AG04450 (cell line): Measurements from ENCODE around the gene ZNF469. TPM values are rescaled to one million over a fixed set of nuclear protein-coding genes. Genes with fewer than 3 reads are reported as not detected.

Experiments used
- CTCF ChIA-PET: fragments of 300-600, 350-600 bp; formaldehyde crosslinking; extraction: SDS; loops from one replicate; lab custom pipeline; 2022; ENCODE audit warnings: antibody characterized with exemption, inconsistent platforms; lab: Charles Lee
- POLR2A ChIA-PET: fragments of 350-600 bp; formaldehyde crosslinking; extraction: SDS; loops from one replicate; lab custom pipeline; 2021; ENCODE audit warnings: antibody characterized with exemption, inconsistent platforms; lab: Yijun Ruan, JAX
- DNase-seq: peaks from one replicate; pipeline ENCODE4 v3.0.0-alpha.2; 2011; ENCODE audit warnings: low read depth, low spot score
- H3K27ac ChIP-seq: one replicate; pipeline ENCODE4 v1.5.1; 2012; ENCODE audit warnings: low read depth, low read length, control low read depth
- H3K27me3 ChIP-seq: one replicate; pipeline ENCODE4 v1.6.0; 2012; ENCODE audit warnings: low read length; ENCODE audit not compliant: control insufficient read depth, insufficient read depth
- H3K4me3 ChIP-seq: 2 replicates; pipeline ENCODE4 v1.5.1; 2011; ENCODE audit warnings: mild to moderate bottlenecking, low read depth, low read length, control low read depth
- H3K9me3 ChIP-seq: 2 replicates; pipeline ENCODE4 v1.5.1; 2012; ENCODE audit warnings: low read length; ENCODE audit not compliant: control insufficient read depth, insufficient read depth
- CTCF ChIP-seq: IDR thresholded peaks from 2 replicates; pipeline ENCODE4 v1.5.1; 2011; ENCODE audit warnings: low read depth, low read length, control low read depth, inconsistent platforms
- polyA plus RNA-seq: library from polyadenylated mRNA; depleted of rRNA; stranded (reverse); fragments of >200 nt; gene quantifications from 2 replicates; pipeline ENCODE4 v1.2.3, GENCODE V29; 2011

ZNF469 gene
- polyA plus RNA-seq, 1 experiment: 2.2 TPM

- Histone ChIP-seq H3K27me3 (peaks cover 2% of the 10 kb centered on the region), H3K4me3 (no peak overlapping the region), H3K27ac (no peak overlapping the region), H3K9me3 (no peaks in the 10 kb centered on the region; the same call in 1 of the 2 replicates)
- CTCF ChIA-PET: no interaction called here
- POLR2A ChIA-PET: no interaction called here
- no peak for DNase-seq
- TF ChIP-seq CTCF: no peak
Measured at GRCh38 chr16:88370365-88370764, 12.4 kb upstream of the ZNF469 start.

GRCh38 chr16:88372522-88372921 lies 10.2 kb upstream of the ZNF469 start:
- Histone ChIP-seq H3K27ac (no peak overlapping the region), H3K27me3 (peaks cover 2% of the 10 kb centered on the region), H3K9me3 (no peaks in the 10 kb centered on the region; the same call in 1 of the 2 replicates), H3K4me3 (no peak overlapping the region)
- POLR2A ChIA-PET: no interaction called here
- CTCF ChIA-PET: no interaction called here
- TF ChIP-seq CTCF: no peak
- no peak for DNase-seq

- ChIA-PET POLR2A (interaction anchor here (1.7 kb wide), 1 partner anchor 10 kb away, joined by 4 read pairs; the partner anchor contains the start of gene ZNF469), CTCF (no interaction called here)
- TF ChIP-seq CTCF: no peak
- Histone ChIP-seq H3K27ac (no peak overlapping the region), H3K27me3 (peaks cover 2% of the 10 kb centered on the region), H3K4me3 (no peak overlapping the region), H3K9me3 (no peaks in the 10 kb centered on the region; the same call in 1 of the 2 replicates)
- DNase-seq: no peak
Measured at GRCh38 chr16:88373211-88373610, 9.5 kb upstream of the ZNF469 start.

- Histone ChIP-seq H3K9me3 (no peaks in the 10 kb centered on the region; the same call in 1 of the 2 replicates), H3K27me3 (peaks cover 2% of the 10 kb centered on the region), H3K27ac (no peak overlapping the region), H3K4me3 (no peak overlapping the region)
- DNase-seq: no peak
- POLR2A ChIA-PET: interaction anchor here (1.7 kb wide), 1 partner anchor 9 kb away, joined by 4 read pairs; the partner anchor contains the start of gene ZNF469
- no peak for TF ChIP-seq CTCF
- CTCF ChIA-PET: no interaction called here
Measured at GRCh38 chr16:88373927-88374492, 8.7 kb upstream of the ZNF469 start.

- no peak for DNase-seq
- Histone ChIP-seq H3K27me3 (peaks cover 2% of the 10 kb centered on the region), H3K27ac (no peak overlapping the region), H3K4me3 (no peak overlapping the region), H3K9me3 (no peaks in the 10 kb centered on the region; the same call in 1 of the 2 replicates)
- CTCF ChIA-PET: no interaction called here
- POLR2A ChIA-PET: interaction anchor here (1.7 kb wide), 1 partner anchor 8 kb away, joined by 4 read pairs; the partner anchor contains the start of gene ZNF469
- TF ChIP-seq CTCF: no peak
Measured at GRCh38 chr16:88374736-88375135, 8.0 kb upstream of the ZNF469 start.
